PFSK-1 (cell line): ENCODE measurements around the gene SAMD14.

Experiments used
- FOXP2 ChIP-seq: optimal IDR thresholded peaks from 2 replicates; pipeline ENCODE3; 2011; ENCODE audit warnings: borderline replicate concordance, control low read depth, inconsistent platforms; ENCODE audit not compliant: insufficient read depth; ENCODE audit errors: extremely low read length, extremely low read depth
- POLR2AphosphoS5 ChIP-seq: IDR thresholded peaks from 2 replicates; pipeline ENCODE4 v1.6.1; 2012; ENCODE audit warnings: low read depth, mild to moderate bottlenecking, control low read depth, low read length, moderate library complexity
- REST ChIP-seq, 2 experiments: IDR thresholded peaks; 2 replicates each; pipeline versions ENCODE4 v1.6.1 to v1.8.0; 2011 to 2012; ENCODE audit warnings: low read depth in 2 of 2, low read length in 2 of 2, control low read depth in 1 of 2, inconsistent platforms in 1 of 2, mild to moderate bottlenecking in 1 of 2, moderate library complexity in 1 of 2; ENCODE audit not compliant: insufficient read depth in 1 of 2
- SIN3A ChIP-seq: IDR thresholded peaks from 2 replicates; pipeline ENCODE4 v1.6.1; 2012; ENCODE audit warnings: mild to moderate bottlenecking, low read length, moderate library complexity, borderline replicate concordance; ENCODE audit not compliant: insufficient read depth
- TAF1 ChIP-seq: IDR thresholded peaks from 2 replicates; pipeline ENCODE4 v1.6.1; 2012; ENCODE audit warnings: low read length, control low read depth, borderline replicate concordance; ENCODE audit not compliant: insufficient read depth

GRCh38 chr17:50161911-50162288 is 31.9 kb upstream of the SAMD14 start:
- TF ChIP-seq POLR2AphosphoS5 (no peak), REST (IDR thresholded peaks at IDR 0.05; ENCODE audit: insufficient read depth in 1 of 2, low read depth in 2 of 2, low read length in 2 of 2) (no peak), FOXP2 (no peak), SIN3A (no peak), TAF1 (no peak)
